Measurements from ENCODE around the gene ACAP3.
A peak's percentile ranks its signal among the peaks of the same experiment; 100 is the strongest.

ACAP3 gene

DNA sequence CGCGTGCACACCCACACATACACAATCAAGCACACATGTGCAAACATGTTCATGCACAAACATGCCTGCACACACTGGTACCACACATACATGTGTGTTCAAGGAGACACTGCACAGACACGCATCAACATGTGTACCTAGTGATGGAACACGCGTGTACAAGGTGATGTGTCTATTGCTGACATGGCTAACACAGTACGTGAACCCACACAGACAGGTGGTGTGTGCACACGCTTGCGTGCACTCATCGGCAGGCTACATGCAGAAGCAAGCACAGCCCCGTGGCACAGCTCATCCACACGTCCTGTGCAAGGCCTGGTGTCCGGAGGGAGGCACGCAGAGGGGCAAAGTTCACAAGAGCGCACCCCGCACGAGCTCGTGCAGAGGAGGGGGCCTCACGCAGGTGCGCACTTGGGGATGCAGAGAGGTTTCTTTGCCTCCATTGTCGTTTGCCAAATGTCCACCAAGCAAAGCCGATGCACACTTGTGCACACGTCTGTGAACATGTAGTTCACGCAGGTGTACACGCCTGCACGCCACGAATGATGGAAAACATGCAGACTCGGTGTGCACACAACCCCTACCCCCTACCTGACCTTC lies 969 bp downstream of the ACAP3 start:
- peaks cover 6% of the 10 kb centered on the region for H3K36me3 ChIP-seq (replicated peaks; ENCODE audit: low read depth, low read length)
- H3K4me1 ChIP-seq (ENCODE audit: low read length): peaks cover 27% of the 10 kb centered on the region
- peak overlapping the region; percentile 81 for H3K4me3 ChIP-seq (ENCODE audit: low read length)
- H3K27me3 ChIP-seq (ENCODE audit: low read depth, low read length): no peaks in the 10 kb centered on the region
- H3K79me2 ChIP-seq (ENCODE audit: low read length): peaks cover 4% of the 10 kb centered on the region
- H3K9ac ChIP-seq (ENCODE audit: low read length): peak overlapping the region; percentile 58; the same call in 1 of the 2 replicates
- no peak overlapping the region for H2AFZ ChIP-seq (ENCODE audit: low read depth, low read length)
- no peak overlapping the region for H3K27ac ChIP-seq (ENCODE audit: low read length)
- TF ChIP-seq, protein P1, sequence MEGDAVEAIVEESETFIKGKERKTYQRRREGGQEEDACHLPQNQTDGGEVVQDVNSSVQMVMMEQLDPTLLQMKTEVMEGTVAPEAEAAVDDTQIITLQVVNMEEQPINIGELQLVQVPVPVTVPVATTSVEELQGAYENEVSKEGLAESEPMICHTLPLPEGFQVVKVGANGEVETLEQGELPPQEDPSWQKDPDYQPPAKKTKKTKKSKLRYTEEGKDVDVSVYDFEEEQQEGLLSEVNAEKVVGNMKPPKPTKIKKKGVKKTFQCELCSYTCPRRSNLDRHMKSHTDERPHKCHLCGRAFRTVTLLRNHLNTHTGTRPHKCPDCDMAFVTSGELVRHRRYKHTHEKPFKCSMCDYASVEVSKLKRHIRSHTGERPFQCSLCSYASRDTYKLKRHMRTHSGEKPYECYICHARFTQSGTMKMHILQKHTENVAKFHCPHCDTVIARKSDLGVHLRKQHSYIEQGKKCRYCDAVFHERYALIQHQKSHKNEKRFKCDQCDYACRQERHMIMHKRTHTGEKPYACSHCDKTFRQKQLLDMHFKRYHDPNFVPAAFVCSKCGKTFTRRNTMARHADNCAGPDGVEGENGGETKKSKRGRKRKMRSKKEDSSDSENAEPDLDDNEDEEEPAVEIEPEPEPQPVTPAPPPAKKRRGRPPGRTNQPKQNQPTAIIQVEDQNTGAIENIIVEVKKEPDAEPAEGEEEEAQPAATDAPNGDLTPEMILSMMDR (IDR thresholded peaks at IDR 0.05; ENCODE audit: low read depth, low read length): no peak
- TF ChIP-seq EZH2phosphoT487 (IDR thresholded peaks at IDR 0.05; ENCODE audit: low read depth): no peak
- H4K20me1 ChIP-seq (ENCODE audit: insufficient read depth, low read length): 0 out of 2 replicates have a peak, but pooled peaks cover 3% of the 10 kb centered on the region
- H3K9me3 ChIP-seq (ENCODE audit: insufficient read depth, low read length): no peaks in the 10 kb centered on the region
- H3K4me2 ChIP-seq (ENCODE audit: low read length): peak overlapping the region; percentile 66

DNA sequence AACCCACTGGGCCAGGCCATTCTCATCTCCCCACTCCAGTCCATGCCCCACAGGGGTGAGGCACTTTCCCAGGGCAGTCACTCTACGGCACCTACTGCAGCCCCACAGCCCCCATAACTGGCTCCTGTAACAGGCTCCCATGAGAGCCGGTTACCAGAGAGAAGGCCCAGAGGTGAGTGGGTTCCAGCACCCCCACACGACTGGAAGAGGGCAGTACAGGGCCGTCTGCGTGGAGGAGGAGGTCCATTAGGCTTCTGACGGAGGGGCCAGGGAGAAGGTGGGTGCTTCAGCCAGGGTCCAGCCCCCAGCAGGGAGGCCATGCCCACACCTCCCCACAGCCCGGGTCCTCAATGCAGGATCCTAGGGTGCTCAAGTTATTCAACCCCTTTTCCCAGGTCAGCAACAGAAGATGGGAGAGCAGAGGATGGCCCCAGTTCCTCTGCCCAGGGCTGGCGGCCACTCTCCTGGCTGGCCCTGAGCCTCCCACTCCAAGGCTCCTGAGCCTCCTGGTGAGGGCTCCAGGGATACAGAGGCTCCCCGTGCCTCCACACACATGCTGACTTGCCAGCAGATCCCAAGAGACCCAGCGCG lies 1.6 kb downstream of the ACAP3 start:
- Histone ChIP-seq H4K20me1 (ENCODE audit: insufficient read depth, low read length) (0 out of 2 replicates have a peak, but pooled peaks cover 3% of the 10 kb centered on the region), H3K79me2 (ENCODE audit: low read length) (peaks cover 4% of the 10 kb centered on the region), H3K4me1 (ENCODE audit: low read length) (peaks cover 27% of the 10 kb centered on the region), H3K27me3 (ENCODE audit: low read depth, low read length) (no peaks in the 10 kb centered on the region), H3K9ac (ENCODE audit: low read length) (peak overlapping the region; percentile 25; the same call in 1 of the 2 replicates), H2AFZ (ENCODE audit: low read depth, low read length) (no peak overlapping the region), H3K9me3 (ENCODE audit: insufficient read depth, low read length) (no peaks in the 10 kb centered on the region), H3K27ac (ENCODE audit: low read length) (no peak overlapping the region), H3K4me3 (ENCODE audit: low read length) (peak overlapping the region; percentile 81), H3K4me2 (ENCODE audit: low read length) (peak overlapping the region; percentile 66), H3K36me3 (replicated peaks; ENCODE audit: low read depth, low read length) (peaks cover 2% of the 10 kb centered on the region)
- no peak for TF ChIP-seq EZH2phosphoT487 (IDR thresholded peaks at IDR 0.05; ENCODE audit: low read depth)
- TF ChIP-seq, protein P1 (IDR thresholded peaks at IDR 0.05; ENCODE audit: low read depth, low read length): no peak; the same call in 1 of the 2 replicates

DNA sequence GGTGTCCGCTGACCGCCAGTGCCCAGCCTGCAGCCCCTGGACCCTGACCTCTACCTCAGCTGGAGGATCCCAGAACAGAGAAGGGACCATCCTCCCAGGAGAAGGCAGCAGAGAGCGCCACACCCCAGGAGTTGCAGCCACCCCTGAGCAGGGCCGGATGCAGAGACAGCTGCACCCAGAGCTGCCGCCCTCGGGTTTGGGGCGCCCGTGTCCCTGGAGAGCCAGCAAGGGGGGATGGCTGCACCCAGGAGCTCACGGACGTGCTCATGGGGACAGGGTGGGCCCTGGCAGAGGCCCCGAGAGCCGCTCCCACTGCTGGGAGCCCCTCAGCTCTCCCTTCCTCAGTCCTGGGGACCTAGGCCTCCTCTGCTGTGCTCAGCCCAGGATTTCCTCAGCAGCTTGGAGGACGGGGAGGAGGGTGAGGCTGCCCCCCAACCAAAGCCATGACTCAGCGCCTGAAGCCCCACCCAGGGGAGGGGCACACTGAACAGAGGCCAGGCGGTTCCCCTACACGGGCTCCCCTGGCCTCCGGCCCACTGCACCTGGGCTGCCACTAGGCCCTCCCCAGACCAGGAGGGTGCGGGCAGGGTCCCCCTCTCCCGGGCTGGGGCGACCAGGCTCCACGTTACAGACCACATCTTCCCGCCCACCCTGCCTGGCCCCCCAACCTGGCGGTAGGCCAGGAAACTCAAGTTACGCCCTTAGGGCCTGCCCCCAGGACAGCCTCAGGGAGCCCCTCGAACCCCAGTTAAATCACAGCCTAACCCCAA lies 2.2 kb downstream of the ACAP3 start:
- H3K79me2 ChIP-seq (ENCODE audit: low read length): peaks cover 4% of the 10 kb centered on the region
- peak overlapping the region; percentile 25; the same call in 1 of the 2 replicates for H3K9ac ChIP-seq (ENCODE audit: low read length)

More for the DNA sequence above, 2.2 kb downstream of the ACAP3 start:
- peak overlapping the region; percentile 39 for H3K4me3 ChIP-seq (ENCODE audit: low read length)
- H2AFZ ChIP-seq (ENCODE audit: low read depth, low read length): no peak overlapping the region
- H3K27ac ChIP-seq (ENCODE audit: low read length): no peak overlapping the region
- H3K9me3 ChIP-seq (ENCODE audit: insufficient read depth, low read length): no peaks in the 10 kb centered on the region
- H3K4me1 ChIP-seq (ENCODE audit: low read length): peaks cover 27% of the 10 kb centered on the region
- no peaks in the 10 kb centered on the region for H3K36me3 ChIP-seq (replicated peaks; ENCODE audit: low read depth, low read length)
- peak overlapping the region; percentile 66 for H3K4me2 ChIP-seq (ENCODE audit: low read length)
- H3K27me3 ChIP-seq (ENCODE audit: low read depth, low read length): no peaks in the 10 kb centered on the region
- TF ChIP-seq, protein P1 (IDR thresholded peaks at IDR 0.05; ENCODE audit: low read depth, low read length): no peak
- TF ChIP-seq EZH2phosphoT487 (IDR thresholded peaks at IDR 0.05; ENCODE audit: low read depth): no peak
- 0 out of 2 replicates have a peak, but pooled peaks cover 3% of the 10 kb centered on the region for H4K20me1 ChIP-seq (ENCODE audit: insufficient read depth, low read length)

Measured in OCI-LY3 (cell line).